A549 (cell line): ENCODE data around the gene CLEC4F.

Experiments used
- BHLHE40 ChIP-seq: IDR thresholded peaks from 2 replicates; pipeline ENCODE4 v1.6.1; 2012; ENCODE audit warnings: low read depth, low read length, inconsistent platforms
- EHMT2 ChIP-seq: fragments of 200-600 bp; sonication (generic); IDR thresholded peaks from 2 replicates; pipeline ENCODE4 v1.6.1; 2016; ENCODE audit warnings: antibody characterized with exemption, low read depth, mild to moderate bottlenecking, moderate library complexity
- KDM1A ChIP-seq: fragments of 200-600 bp; sonication (generic); IDR thresholded peaks from 2 replicates; pipeline ENCODE4 v1.6.1; 2016; ENCODE audit warnings: low read depth, mild to moderate bottlenecking
- POLR2A ChIP-seq: IDR thresholded peaks from 2 replicates; pipeline ENCODE4 v1.6.1; 2012; ENCODE audit warnings: mild to moderate bottlenecking, low read length
- RCOR1 ChIP-seq: fragments of 150-350 bp; IDR thresholded peaks from 2 replicates; pipeline ENCODE4 v1.6.1; 2014; ENCODE audit warnings: antibody characterized with exemption, low read length, low read depth
- RFX5 ChIP-seq: fragments of 450-650 bp; IDR thresholded peaks from 2 replicates; pipeline ENCODE4 v1.7.1; 2014; ENCODE audit warnings: antibody characterized with exemption, mild to moderate bottlenecking, moderate library complexity
- TF ChIP-seq, protein P1 (sequence below): fragments of 150-350 bp; IDR thresholded peaks from 2 replicates; pipeline ENCODE4 v1.6.1; 2014; ENCODE audit warnings: low read depth, mild to moderate bottlenecking, low read length

DNA sequence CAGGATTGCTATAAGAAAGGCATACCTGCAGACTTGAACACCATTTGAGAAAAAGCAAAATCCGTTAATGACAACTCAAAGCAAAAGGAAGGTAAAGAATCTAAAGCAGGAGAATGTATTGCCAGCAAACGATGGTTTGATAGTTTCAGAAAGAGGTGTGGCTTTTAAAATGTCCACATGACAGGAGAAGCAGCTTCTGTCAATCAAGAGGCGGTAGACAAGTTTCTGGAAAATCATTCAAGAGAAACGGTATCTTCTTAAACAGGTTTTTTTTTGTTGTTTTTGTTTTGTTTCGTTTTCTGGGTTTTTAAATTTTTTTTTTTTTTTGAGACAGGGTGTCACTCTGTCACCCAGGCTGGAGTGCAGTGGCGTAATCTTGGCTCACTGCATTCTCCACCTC is 13.8 kb downstream of the CLEC4F start:
- TF ChIP-seq RCOR1 (no peak), RFX5 (no peak), EHMT2 (no peak), KDM1A (no peak), BHLHE40 (no peak), POLR2A (no peak)
- TF ChIP-seq, protein P1, sequence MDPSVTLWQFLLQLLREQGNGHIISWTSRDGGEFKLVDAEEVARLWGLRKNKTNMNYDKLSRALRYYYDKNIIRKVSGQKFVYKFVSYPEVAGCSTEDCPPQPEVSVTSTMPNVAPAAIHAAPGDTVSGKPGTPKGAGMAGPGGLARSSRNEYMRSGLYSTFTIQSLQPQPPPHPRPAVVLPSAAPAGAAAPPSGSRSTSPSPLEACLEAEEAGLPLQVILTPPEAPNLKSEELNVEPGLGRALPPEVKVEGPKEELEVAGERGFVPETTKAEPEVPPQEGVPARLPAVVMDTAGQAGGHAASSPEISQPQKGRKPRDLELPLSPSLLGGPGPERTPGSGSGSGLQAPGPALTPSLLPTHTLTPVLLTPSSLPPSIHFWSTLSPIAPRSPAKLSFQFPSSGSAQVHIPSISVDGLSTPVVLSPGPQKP: no peak
